Activated CD4-positive, CD25-positive, alpha-beta regulatory T cell treated with anti-CD3 and anti-CD28 coated beads, Interleukin-2, amount 50 U/mL, for 24 hours (primary cell): ENCODE measurements around the gene PRICKLE4.
"Not testable (repeated sequence)": the region's sequence is repeated elsewhere in the genome, so short reads cannot be mapped to it uniquely, and the experiment has no call there.

ENCODE experiments used
- ATAC-seq, 2 donors: fragments of 150-1000 bp; cut with Tn5 transposase; one replicate each; pipeline ENCODE4 v1.10.0; 2021; ENCODE audit warnings: mild to moderate bottlenecking in 1 of 2, moderate library complexity in 1 of 2

PRICKLE4 gene

DNA sequence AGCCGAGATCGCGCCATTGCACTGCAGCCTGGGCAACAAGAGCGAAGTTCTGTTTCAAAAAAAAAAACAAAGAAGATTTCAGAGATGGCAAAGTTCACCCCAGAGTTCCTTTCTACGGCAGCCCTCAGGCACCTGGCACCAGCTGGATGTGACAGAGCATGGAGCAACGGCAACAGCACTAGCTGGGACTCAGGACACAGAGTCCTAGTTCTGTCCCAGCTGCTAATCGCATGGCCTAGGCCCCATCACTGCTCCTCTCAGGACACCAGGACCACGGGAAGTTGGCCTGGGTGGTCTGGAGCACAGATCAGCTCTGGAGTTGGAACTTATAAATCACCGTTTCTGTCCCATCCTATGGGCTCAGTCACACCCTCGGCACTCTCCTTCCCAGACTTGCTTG is 34.5 kb upstream of the PRICKLE4 start:
- no peak for ATAC-seq

DNA sequence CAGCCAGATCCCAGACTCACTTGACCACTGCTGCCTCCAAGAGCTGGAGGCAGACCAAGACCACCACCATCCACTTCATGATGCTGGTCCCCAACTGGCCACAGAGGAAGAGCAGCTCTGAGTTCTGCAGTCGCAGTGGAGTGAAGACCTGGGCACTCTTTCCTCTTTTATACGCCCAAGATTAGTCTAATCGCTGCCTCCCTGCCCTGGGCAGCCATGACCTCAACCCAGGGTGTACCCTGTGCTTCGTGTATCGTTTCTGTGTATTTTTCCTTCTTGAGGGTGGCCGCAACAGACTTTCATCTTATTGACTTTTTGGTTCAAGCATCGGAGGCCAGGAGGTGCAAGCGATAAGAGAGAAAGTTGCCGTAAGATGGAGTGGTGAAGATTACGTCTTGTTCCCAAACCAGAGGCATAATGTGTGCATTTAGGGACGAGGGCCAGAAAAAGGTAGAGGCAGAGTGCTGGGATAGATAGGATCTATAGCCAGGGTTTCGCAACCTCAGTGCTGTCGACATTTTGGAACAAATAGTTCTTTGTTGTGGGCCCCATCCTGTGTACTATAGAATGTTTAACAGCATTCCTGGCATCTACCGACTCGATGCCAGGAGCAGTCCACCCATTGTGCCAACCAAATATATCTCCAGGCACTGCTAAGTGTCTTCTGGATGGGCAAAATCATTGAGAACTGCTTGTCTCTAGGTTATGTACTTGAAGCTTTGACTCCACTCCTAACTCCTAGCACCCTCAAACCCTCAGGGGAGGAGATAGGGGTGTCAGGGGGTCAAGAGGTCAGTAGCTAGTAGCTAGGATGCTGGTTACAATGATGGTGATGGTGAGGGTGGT is 33.1 kb upstream of the PRICKLE4 start, which contains the start of gene PGC:
TSS of gene PGC (minus strand) at position 142 of the 846 bp plus-strand sequence. CDS start at position 79, 63 bp downstream.
- ATAC-seq, result no peak

DNA sequence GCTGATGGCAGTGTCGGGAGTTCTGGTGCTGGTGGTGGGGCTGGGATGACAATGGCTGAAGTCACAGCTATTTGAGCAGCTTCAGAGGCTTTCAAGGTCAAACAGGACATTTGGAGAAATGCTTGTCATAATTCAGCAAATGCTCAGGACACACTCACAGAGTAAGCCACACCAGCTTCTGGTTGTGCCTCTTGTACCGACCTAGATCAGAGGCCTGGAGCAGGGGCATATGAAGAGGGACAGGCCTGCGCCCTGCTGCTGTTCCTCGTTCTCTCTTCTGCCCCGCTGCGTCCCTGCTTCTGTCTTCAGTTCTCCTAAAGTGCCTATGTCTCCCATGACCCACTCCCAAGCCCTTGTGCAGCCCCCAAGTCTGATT is 32.5 kb upstream of the PRICKLE4 start:
- no peak for ATAC-seq

GRCh38 chr6:41748542-41748941 is 32.0 kb upstream of the PRICKLE4 start:
- ATAC-seq, result no peak

GRCh38 chr6:41750374-41750773 is 30.2 kb upstream of the PRICKLE4 start:
- no peak for ATAC-seq

DNA sequence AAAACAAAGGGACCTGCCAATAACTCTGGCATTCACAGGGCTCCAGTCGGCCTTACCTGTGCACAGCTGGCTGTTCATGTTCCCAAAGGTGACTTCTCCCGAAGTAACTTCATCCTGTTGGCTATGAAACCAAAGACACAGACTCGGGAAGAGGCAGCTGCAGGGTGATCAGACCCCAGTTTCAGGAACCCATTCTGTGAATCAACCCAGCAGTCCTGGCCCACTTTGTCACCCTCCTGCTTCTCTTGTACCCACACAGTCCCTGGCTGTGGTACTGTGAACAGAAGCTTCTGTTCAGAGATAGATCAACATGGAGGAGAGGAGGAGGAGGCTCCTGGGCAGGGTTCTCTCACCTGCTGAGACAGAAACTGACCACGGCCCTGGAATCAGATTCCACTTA is 24.7 kb upstream of the PRICKLE4 start:
- ATAC-seq, result no peak

DNA sequence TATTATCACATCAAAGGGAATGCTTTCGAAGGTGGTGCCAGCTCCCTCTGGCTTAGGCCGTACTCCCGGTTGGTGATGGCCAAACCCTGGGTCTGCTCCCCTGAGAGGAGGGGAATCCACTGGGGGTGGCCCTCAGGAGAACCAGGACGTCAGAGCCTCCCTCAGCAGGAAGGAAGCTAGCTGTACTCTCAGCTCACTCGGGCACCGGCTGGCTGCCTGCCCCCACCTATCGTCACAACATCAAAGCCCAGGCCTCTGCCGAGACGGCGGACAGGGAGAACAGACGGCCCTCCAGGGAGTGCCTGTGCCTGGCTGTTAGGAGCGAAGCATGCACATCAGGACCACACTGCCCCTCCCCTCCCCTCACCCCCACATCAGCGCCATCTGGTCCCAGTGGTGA is 24.2 kb upstream of the PRICKLE4 start:
- peak in 1 of 2 donors; percentile 24 for ATAC-seq

DNA sequence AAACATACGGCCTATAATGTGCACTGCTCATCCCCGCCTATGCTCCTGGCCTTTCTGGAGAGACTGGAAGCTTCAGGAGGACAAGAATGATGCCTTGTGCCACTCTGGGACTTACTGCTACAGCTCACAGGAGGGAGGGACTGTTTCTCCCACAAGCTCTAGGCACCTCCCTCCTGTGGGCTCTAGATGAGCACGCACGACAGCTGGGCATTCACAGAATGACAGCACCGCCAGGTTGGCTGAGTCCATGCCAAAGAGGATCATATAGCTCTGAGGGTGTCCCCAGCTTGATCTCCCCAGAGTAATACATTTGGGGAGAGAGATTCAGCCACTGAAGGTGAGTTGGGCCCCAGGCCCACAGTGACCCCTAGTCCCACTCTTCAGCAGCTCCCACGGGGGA is 23.3 kb upstream of the PRICKLE4 start:
- ATAC-seq, result no peak

DNA sequence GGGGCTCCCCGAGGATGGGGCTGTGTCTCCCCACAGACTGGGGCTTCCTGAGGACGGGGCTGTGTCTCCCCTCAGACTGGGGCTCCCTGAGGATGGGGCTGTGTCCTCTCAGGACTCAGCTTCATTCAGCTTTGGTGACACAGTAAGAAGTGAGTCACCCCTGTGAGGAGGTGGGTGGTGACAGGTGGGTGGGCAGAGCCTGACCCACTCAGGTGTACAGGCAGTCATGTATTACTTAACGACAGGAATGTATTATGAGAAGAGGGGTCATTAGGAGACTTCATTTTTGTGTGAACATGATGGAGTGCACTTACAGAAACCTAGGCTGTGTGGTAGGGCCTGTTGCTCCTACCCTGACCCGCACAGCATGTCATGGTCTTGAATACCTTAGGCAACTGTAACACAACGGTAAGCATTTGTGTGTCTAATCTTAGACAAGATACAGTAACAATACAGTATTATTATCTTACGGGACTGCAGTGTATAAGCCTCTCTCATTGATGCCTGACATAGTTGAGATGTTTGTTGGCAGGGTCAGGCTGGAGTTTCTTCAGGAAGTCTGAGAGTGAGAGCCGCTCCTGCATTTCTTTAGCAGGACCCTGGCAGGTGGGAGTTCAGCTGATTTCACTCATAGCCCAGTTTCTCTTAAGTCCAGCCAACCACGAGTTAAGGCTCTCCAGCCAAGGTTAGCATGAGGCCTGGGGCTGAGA is 22.5 kb upstream of the PRICKLE4 start:
- no peak for ATAC-seq

- no peak for ATAC-seq
Measured at GRCh38 chr6:41758641-41759035, 21.9 kb upstream of the PRICKLE4 start.

DNA sequence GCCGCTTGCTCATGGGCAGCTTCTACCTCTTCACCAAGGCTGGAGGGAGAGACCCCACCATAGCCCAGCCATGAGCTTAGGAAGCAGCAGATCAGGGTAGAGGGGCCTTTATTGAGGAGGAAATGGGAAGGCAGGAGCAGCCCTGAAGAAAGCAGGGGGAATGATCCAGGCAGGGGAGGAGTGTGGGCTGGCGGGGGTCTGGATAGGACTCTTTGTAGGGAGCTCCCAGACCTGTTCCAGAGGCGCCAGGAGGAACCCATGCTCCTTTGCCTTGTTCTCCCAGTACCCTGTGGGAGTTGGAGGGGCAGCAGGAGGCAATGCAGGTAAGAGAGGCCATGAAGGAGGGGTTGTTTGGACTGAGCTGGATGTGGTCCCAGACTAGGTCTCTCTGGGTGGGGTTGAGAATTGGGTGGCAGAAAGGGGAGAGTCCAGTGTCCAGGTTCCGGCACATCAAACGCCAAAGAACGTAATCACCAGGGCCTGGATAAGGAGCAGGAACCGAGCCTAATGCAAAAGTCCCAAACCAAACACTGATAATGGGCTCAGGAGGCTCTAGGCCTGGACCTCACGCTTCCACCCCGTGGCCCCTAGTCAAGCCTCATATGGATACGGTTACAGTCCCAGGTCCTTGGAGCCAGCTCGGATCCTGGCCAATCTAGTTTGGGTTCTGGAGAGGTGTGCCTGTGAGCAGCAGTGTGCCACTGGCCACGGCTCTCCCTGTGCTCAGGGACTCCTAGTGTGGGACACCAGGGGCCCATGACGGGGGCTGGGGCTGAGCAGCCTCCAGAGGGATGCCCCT is 21.3 kb upstream of the PRICKLE4 start:
- no peak for ATAC-seq

GRCh38 chr6:41759905-41760579 is 20.5 kb upstream of the PRICKLE4 start:
- ATAC-seq, result no peak

- ATAC-seq, result no peak
Measured at GRCh38 chr6:41763470-41763869, 17.1 kb upstream of the PRICKLE4 start.

GRCh38 chr6:41766043-41766664 is 14.4 kb upstream of the PRICKLE4 start:
- not testable (repeated sequence) for ATAC-seq

GRCh38 chr6:41767112-41767833 is 13.3 kb upstream of the PRICKLE4 start:
- ATAC-seq, result no peak

- ATAC-seq, result no peak
Measured at GRCh38 chr6:41768545-41769308, 11.9 kb upstream of the PRICKLE4 start.

GRCh38 chr6:41769376-41769775 is 11.2 kb upstream of the PRICKLE4 start:
- ATAC-seq, result no peak

DNA sequence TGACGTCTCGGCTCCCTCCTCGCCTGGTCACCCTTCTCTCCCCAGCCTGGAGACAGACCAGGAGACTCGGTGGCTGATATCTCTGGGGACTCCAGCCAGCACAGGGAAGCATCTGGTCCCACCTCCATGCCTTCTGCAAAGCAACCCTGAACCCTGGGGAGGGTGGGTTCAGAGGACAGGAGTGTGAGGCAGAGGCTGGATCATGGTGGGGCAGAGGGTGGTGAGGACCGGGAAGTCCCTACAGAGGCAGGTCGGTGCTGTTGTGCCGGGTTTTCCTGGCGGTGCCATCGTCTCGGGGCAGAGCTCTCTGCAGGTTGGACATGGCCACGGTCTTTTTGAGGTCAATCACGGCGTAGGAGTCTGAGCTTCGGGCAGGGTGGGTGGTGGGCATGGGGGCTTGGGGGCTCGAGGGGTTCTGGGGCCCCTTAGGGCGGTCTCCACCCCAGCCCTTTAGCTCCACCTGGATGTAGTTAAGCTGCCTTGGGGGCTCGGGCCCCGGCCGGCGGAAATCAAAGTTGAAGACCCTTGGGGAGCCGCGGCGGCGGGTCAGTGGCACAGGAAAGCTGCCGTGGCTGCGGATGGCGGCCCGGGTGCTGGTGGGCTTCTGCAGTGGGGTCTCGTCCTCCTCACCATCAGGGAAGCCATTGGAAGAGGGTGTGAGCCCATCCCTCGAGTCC is 10.1 kb upstream of the PRICKLE4 start:
- no peak for ATAC-seq

GRCh38 chr6:41771058-41771983 is 9.3 kb upstream of the PRICKLE4 start:
- no peak for ATAC-seq
